GM19025 (cell line): ENCODE results near the gene UHRF2.
"Not testable (repeated sequence)": the region's sequence is repeated elsewhere in the genome, so short reads cannot be mapped to it uniquely, and the experiment has no call there.

ENCODE experiments used
- ATAC-seq: cut with Tn5 transposase; IDR thresholded peaks from one replicate; pipeline ENCODE4 v1.9.1; 2021; ENCODE audit warnings: mild to moderate bottlenecking, low read depth, moderate library complexity; ENCODE audit not compliant: unreplicated experiment

The UHRF2 gene

GRCh38 chr9:6484210-6484609, 71.2 kb downstream of the UHRF2 start:
- ATAC-seq = no peak

DNA sequence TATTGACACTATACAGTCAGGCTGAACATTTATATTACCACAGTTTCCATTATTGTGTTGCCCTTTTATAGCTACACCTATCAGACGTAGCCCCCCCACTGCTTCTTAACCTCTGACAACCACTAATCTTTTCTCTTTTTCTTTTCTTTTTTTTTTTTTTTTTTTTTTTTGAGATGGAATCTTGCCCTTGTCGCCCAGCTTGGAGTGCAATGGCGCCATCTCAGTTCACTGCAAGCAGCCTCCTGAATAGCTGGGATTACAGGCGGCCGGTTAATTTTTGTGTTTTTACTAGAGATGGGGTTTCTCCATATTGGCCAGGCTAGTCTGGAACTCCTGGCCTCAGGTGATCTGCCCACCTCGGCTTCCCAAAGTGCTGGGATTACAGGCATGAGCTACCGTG, 75.4 kb downstream of the UHRF2 start:
- no peak for ATAC-seq

DNA sequence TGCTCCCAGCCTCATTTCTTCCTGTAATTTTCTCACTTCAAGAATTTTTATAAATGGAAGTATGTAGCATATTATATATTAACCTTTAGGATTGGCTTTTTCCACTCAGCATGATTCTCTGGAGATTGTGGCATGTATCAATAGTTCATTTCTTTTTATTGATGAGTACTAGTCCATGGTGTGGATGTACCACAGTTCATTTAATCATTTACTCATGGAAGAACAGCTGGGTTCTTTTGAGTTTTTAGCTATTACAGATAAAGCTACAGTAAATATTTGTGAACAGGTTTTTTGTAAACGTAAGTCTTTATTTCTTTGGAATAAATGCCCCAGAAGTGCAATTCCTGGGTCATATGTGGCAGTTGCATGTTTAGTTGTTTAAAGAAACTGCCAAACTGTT, 76.1 kb downstream of the UHRF2 start:
- ATAC-seq = no peak

GRCh38 chr9:6490863-6491262, 77.9 kb downstream of the UHRF2 start:
- ATAC-seq = no peak

DNA sequence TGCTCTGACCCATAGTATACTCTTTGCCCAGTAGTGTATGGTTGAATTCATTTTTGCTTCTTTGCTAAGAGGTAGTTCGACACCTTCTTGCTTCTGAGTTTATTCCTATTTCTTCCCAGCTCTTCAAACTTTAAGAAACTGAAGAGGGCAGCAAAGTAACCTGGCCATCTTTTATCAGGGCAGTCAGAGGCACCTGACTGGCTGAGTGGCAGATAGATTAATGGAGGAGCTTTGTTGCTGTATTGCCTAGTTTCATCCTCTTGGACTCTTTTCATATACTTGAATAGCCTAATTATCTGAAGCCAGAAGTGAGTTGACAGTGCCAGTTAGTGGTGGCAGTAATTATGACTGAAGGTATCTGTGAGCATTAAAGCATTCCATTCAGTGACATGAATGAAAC, 82.5 kb downstream of the UHRF2 start:
- no peak for ATAC-seq

GRCh38 chr9:6498982-6499381, 86.0 kb downstream of the UHRF2 start:
- no peak for ATAC-seq

DNA sequence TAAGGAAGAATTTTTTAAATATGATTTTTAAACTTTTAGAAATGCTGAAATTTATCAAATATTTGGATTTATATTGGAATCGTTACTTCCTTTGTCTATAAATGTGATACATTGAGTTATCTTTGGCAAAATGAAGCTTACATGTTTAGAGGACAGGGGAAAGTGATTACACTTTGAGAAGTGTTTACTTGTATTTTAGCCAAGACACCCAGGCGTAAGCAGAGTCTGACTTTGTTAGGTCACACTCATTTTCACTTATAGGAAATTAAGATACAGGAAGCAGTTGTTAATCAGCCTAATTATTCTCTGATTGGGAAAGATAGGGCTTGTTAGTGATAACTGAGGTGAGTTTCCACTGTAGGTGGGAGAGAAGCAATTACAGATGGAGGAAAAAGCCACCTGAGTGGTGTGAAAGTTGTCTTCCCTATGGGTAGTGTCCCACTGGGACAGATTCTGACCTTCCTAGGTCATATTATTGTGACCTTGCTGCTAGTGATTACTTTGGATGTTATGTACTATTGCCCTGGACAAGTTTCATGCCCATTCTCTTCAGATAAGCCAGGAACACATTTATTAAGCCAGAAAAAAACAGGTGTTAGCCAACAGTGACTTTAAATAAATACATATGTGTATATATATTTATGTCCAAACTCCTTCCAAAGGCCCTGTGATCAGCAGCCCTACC, 88.7 kb downstream of the UHRF2 start:
- no peak for ATAC-seq

- no peak for ATAC-seq
These were observed 89.4 kb downstream of the UHRF2 start for GRCh38 chr9:6502399-6502798.

DNA sequence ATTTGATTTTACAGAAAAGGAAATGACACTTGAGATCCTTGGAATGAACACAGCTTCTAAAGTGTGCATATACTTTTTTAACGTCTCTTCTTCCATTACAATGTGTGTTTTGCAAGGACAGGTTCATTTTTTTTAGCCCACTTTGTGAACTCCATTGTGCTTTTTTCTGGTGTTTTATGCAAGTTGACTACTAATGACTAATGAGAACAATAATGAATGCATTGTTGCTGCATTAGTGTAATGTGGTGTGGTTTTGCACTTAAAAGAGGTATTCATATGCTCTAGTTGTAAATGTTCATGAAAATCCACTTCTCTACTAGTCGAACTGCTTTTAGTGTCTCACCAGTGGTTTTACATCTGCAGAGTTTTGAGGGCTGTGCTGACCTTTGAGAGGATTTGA, 93.6 kb downstream of the UHRF2 start:
- ATAC-seq = no peak

GRCh38 chr9:6512085-6512657, 99.2 kb downstream of the UHRF2 start:
- ATAC-seq = no peak

GRCh38 chr9:6522263-6522662, 109.3 kb downstream of the UHRF2 start:
- no peak for ATAC-seq

DNA sequence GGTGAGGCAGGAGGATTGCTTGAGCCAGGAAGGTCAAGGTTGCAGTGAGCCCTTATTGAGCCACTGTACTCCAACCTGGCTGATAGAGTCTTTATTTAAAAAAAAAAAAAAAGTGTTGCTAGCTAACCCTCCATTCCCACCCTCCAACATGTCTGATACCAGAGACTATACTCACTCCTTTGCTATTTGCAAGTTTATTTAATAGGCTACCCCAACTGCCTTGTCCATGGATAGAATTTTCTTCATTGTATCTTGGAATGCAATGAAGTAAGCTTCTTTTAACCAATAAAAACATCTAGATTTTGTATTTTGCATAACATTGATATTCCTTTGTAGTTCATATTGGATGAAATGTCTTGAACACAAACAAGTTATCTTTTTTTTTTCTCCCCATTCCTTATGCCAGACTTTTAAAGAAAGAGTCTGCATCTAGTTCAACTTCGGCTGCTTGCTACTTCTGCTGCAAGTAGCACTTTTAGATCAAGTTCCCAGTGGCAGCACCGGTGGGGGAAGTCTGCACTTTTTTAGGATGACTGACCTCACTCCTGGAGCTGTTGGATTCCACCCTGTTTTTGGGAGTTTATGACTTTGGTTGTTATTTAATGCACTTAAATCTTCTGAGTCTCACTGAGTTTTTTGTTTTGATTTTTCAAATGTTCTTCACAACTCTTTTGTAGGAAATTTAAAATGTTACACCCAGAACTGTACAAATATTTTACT, 112.5 kb downstream of the UHRF2 start:
- ATAC-seq = no peak

GRCh38 chr9:6535594-6535993, 122.6 kb downstream of the UHRF2 start:
- ATAC-seq = no peak

- no peak for ATAC-seq
These were observed 125.7 kb downstream of the UHRF2 start for GRCh38 chr9:6538666-6539071.

GRCh38 chr9:6542617-6543016, 129.6 kb downstream of the UHRF2 start:
- ATAC-seq = not testable (repeated sequence)

DNA sequence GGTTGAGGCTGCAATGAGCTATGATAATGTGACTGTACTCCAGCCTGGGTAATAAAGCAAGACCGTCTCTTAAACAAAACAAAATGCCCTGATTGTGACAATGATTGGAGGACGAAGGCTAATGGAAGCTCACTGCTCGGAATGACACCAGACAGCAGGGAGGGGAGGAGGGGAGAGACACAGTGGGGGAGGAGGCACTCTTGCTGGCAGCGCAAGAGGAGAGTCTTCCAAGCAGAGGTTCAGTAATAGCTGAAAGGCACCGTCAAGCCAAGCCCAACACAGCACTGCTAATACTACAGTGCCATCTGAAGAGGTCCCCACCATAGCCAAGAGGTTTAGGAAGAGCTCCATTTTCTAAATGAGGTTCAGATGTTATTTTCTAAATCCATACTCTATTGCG, 130.2 kb downstream of the UHRF2 start:
- no peak for ATAC-seq

DNA sequence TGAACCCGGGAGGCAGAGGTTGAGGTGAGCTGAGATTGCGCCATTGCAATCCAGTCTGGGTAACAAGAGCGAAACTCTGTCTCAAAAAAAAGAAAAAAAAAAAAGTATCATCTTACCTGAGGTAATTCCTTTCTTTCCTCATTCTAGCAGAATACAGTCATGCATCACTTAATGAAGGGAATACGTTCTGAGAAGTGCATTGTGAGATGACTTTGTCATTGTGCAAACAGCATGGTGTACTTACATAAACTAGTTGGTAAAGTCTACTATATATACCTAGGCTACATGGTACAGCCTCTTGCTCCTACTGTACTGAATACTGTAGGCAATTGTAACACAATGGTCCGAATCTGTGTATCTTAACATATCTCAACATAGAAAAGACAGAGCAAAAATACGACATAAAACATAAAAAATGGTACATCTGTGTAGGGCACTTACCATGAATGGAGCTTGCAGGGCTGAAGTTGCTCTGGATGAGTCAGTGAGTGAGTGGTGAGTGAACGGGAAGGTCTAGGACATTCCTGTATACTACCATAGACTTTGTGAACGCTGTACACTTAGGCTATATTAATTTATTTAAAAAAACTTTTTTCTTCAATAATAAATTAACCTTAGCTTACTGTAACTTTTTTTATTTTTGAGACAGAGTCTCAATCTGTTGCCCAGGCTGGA, 132.2 kb downstream of the UHRF2 start:
- ATAC-seq = no peak

DNA sequence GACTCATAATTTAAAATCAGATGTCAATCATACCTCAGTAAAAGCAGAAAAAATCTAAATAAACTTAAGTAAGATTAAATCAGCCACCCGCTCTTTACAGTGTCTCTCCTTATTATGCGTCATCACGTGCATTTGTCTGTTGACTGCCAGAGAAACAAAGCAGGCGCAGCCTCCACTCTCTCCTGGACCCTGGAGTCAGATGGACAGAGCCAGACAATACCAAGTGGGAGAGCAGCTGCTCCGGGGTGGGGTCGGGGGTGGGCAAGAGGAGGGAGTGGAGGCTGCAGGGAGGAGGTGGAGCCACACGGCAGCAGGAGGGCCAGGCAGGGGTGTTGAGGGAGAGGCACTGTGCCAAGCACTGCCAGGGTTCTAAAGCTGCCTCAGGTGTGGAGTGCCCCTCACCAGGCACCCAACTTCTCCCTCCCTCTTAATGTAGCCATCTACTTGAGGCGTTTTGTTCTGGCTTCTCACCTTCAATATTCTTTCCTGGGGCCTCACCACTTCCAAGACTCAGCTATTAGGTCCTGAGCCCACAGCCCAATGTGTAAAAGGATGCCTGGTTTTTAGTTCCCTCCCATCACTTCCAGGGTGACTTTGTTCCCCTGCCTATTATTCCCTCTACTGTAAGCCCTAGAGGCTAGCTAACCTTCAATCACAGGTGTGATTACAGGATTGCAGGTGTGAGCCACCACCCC, 136.3 kb downstream of the UHRF2 start:
- no peak for ATAC-seq

DNA sequence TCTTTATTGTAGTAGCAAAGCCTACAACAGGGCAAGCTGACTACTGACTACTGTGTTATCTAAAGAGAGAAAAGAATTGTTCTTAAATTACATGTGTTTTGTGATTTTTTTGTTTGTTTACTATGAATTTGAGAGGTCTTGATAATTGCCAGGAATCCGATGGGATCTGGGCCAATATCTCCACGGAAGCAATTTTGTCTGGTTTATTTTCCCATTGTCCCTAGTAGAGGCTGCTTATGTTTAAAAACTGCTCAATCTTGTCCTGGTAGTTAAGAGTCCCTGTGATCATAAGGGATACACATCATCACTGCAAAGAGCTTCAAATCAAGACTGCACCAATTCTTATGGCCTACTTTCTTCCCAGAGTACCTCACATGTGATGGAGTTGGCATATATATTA, 138.1 kb downstream of the UHRF2 start:
- ATAC-seq = no peak

- ATAC-seq = no peak
These were observed 139.0 kb downstream of the UHRF2 start for GRCh38 chr9:6552033-6552432.
